ENCODE results near the gene RXRB.
"Not testable (repeated sequence)": the region's sequence is repeated elsewhere in the genome, so short reads cannot be mapped to it uniquely, and the experiment has no call there.

RXRB gene

GRCh38 chr6:33200219-33201146 is at the start of gene RXRB, which contains the start of gene SLC39A7:
Gene RXRB, minus strand, starts transcription at chr6:33200665. Its CDS starts 189 bp downstream, at chr6:33200476.
Gene SLC39A7, plus strand, starts transcription at chr6:33200867. Its CDS starts 379 bp downstream, at chr6:33201246.
- DNase-seq: peak; percentile 99

GRCh38 chr6:33249732-33250630 is 49.5 kb upstream of the RXRB start:
- DNase-seq: no peak

GRCh38 chr6:33248932-33249731 is 48.7 kb upstream of the RXRB start:
- peak; percentile 100 for DNase-seq

- DNase-seq: no peak
Observed at GRCh38 chr6:33248643-33248931, 48.1 kb upstream of the RXRB start.

GRCh38 chr6:33247977-33248642 is 47.6 kb upstream of the RXRB start:
- DNase-seq: peak; percentile 90

GRCh38 chr6:33243476-33243875 is 43.0 kb upstream of the RXRB start:
- DNase-seq: no peak

- DNase-seq: no peak
Observed at GRCh38 chr6:33241968-33242367, 41.5 kb upstream of the RXRB start.

GRCh38 chr6:33237741-33238140 is 37.3 kb upstream of the RXRB start:
- DNase-seq: no peak

- no peak for DNase-seq
Observed at GRCh38 chr6:33236852-33237251, 36.4 kb upstream of the RXRB start.

GRCh38 chr6:33236328-33236727 is 35.9 kb upstream of the RXRB start:
- peak; percentile 64 for DNase-seq

GRCh38 chr6:33235221-33235634 is 34.8 kb upstream of the RXRB start:
- DNase-seq: no peak

GRCh38 chr6:33226503-33227120 is 26.1 kb upstream of the RXRB start:
- not testable (repeated sequence) for DNase-seq

- no peak for DNase-seq
Observed at GRCh38 chr6:33217681-33218080, 17.2 kb upstream of the RXRB start.

- DNase-seq: no peak
Observed at GRCh38 chr6:33217246-33217645, 16.8 kb upstream of the RXRB start.

GRCh38 chr6:33216117-33216649 is 15.7 kb upstream of the RXRB start:
- DNase-seq: no peak

GRCh38 chr6:33215271-33216116 is 15.0 kb upstream of the RXRB start:
- no peak for DNase-seq

GRCh38 chr6:33213989-33214335 is 13.5 kb upstream of the RXRB start:
- DNase-seq: no peak

- DNase-seq: no peak
Observed at GRCh38 chr6:33213166-33213988, 12.9 kb upstream of the RXRB start.

- no peak for DNase-seq
Observed at GRCh38 chr6:33212857-33213165, 12.3 kb upstream of the RXRB start.
